K562 (cell line): ENCODE measurements around the gene FARP1. TPM values are rescaled to one million over a fixed set of nuclear protein-coding genes. Genes with fewer than 3 reads are reported as not detected.

ENCODE experiments used
- ATAC-seq: fragments of 200-7000 bp; cut with Tn5 transposase; 3 replicates; pipeline ENCODE4 v1.9.1; 2020; ENCODE audit warnings: moderate library complexity
- BruUV-seq: library from RNA; stranded (reverse); fragments of 400-500 nt; replicated peaks from 2 replicates; lab custom pipeline; 2021; lab: Mats Ljungman, UMichigan
- CTCF ChIA-PET: fragments of 300-600 bp; formaldehyde crosslinking; extraction: SDS; loops from one replicate; lab custom pipeline; 2021; ENCODE audit warnings: low intra/inter-chr PET ratio; lab: Yijun Ruan, JAX
- POLR2A ChIA-PET: fragments of 300-600, 350-650 bp; sonication (Branson Sonifier 250); formaldehyde crosslinking; extraction: SDS; loops from one replicate; lab custom pipeline; 2021; ENCODE audit warnings: antibody characterized with exemption, inconsistent platforms; lab: Yijun Ruan, JAX
- DNase-seq, 4 experiments: peaks; one replicate each; pipeline versions ENCODE4 v3.0.0 to v3.0.0-alpha.2; 2011 to 2018; ENCODE audit warnings: low spot score in 3 of 4, mixed read lengths in 3 of 4; ENCODE audit errors: extremely low read depth in 1 of 4
- FAIRE-seq: peaks from 2 replicates; lab custom pipeline; 2011; peaks lifted over from hg19 to GRCh38; lab: Jason Lieb, UNC
- H2AFZ ChIP-seq: 2 replicates; pipeline ENCODE4 v1.6.0; 2011; ENCODE audit warnings: low read depth, low read length, control low read depth, inconsistent platforms
- H3K27ac ChIP-seq: fragments of 200-600 bp; 3 replicates; pipeline ENCODE4 v1.8.0; 2011; ENCODE audit warnings: low read depth, mild to moderate bottlenecking, control low read depth, inconsistent platforms, low read length, moderate library complexity, mixed read lengths; ENCODE audit errors: extremely low read depth
- H3K27me3 ChIP-seq, 2 experiments: fragments of 300-600 bp in 1 of 2; 2 replicates in 1 of 2; 3 replicates in 1 of 2; pipeline versions ENCODE4 v1.6.0 to v1.8.0; 2011; ENCODE audit warnings: inconsistent platforms in 2 of 2, low read length in 2 of 2, mild to moderate bottlenecking in 1 of 2, mixed read lengths in 1 of 2, moderate library complexity in 1 of 2; ENCODE audit not compliant: control insufficient read depth in 2 of 2, insufficient read depth in 2 of 2
- H3K36me3 ChIP-seq: fragments of 300-600 bp; 3 replicates; pipeline ENCODE4 v1.8.0; 2011; ENCODE audit warnings: mild to moderate bottlenecking, low read length, inconsistent platforms; ENCODE audit not compliant: control insufficient read depth, insufficient read depth
- H3K4me1 ChIP-seq, 2 experiments: fragments of 200-600 bp in 1 of 2; replicated peaks in 1 of 2; 2 replicates in 1 of 2; 3 replicates in 1 of 2; pipeline versions ENCODE4 v1.5.1 to v1.8.0; 2011; ENCODE audit warnings: inconsistent platforms in 2 of 2, low read length in 2 of 2, mild to moderate bottlenecking in 1 of 2, mixed read lengths in 1 of 2, moderate library complexity in 1 of 2; ENCODE audit not compliant: control insufficient read depth in 2 of 2, insufficient read depth in 2 of 2
- H3K4me2 ChIP-seq: 2 replicates; pipeline ENCODE4 v1.6.1; 2011; ENCODE audit warnings: low read length, control low read depth, inconsistent platforms, mixed read lengths; ENCODE audit not compliant: insufficient read depth
- H3K4me3 ChIP-seq: fragments of 200-600 bp; sonication (generic), shearing (Covaris generic); 2 replicates; pipeline ENCODE4 v1.5.1; 2016; ENCODE audit warnings: control low read depth, inconsistent platforms
- H3K79me2 ChIP-seq: fragments of 200-600 bp; 3 replicates; pipeline ENCODE4 v1.8.0; 2011; ENCODE audit warnings: low read length, inconsistent platforms; ENCODE audit not compliant: control insufficient read depth, insufficient read depth
- H3K9ac ChIP-seq, 2 experiments: 2 replicates each; pipeline versions ENCODE4 v1.6.0 to v1.6.1; 2011; ENCODE audit warnings: low read depth in 2 of 2, low read length in 2 of 2, control low read depth in 1 of 2, inconsistent platforms in 1 of 2, mild to moderate bottlenecking in 1 of 2, mixed read lengths in 1 of 2; ENCODE audit not compliant: insufficient read depth in 1 of 2
- H3K9me1 ChIP-seq: one replicate; pipeline ENCODE4 v1.6.0; 2011; ENCODE audit warnings: inconsistent platforms, mild to moderate bottlenecking, low read length, moderate library complexity; ENCODE audit not compliant: control insufficient read depth, insufficient read depth
- H3K9me3 ChIP-seq: replicated peaks from 2 replicates; pipeline ENCODE4 v1.5.1; 2011; ENCODE audit warnings: low read depth, low read length, inconsistent platforms; ENCODE audit not compliant: control insufficient read depth, insufficient read depth
- H4K20me1 ChIP-seq: replicated peaks from 2 replicates; pipeline ENCODE4 v1.6.1; 2011; ENCODE audit warnings: low read length, inconsistent platforms, mixed read lengths; ENCODE audit not compliant: control insufficient read depth, insufficient read depth
- DPF2 ChIP-seq: fragments of 450-650 bp; IDR thresholded peaks from 2 replicates; pipeline ENCODE4 v1.6.1; 2016
- ETV5 ChIP-seq: sonication (generic); formaldehyde crosslinking; IDR thresholded peaks from 2 replicates; pipeline ENCODE4 v1.4.0; 2020; ENCODE audit warnings: low read depth, mild to moderate bottlenecking, missing genetic modification reagents
- GABPB2 ChIP-seq: fragments of 250-450 bp; sonication (Bioruptor Pico); conservative IDR thresholded peaks from 2 replicates; pipeline ENCODE4 v1.5.1; 2021; ENCODE audit warnings: mild to moderate bottlenecking
- SUPT5H ChIP-seq: fragments of 450-650 bp; IDR thresholded peaks from 2 replicates; pipeline ENCODE4 v1.6.1; 2016
- TAF7 ChIP-seq: fragments of 450-650 bp; IDR thresholded peaks from 2 replicates; pipeline ENCODE4 v1.6.1; 2016; ENCODE audit warnings: missing genetic modification characterization, missing compliant biosample characterization
- ZNF561 ChIP-seq: fragments of 450-650 bp; formaldehyde crosslinking; conservative IDR thresholded peaks from 2 replicates; pipeline ENCODE4 v1.4.0; 2020; ENCODE audit warnings: mild to moderate bottlenecking, moderate library complexity
- ZNF644 ChIP-seq: fragments of 200-800 bp; sonication (Bioruptor generic); IDR thresholded peaks from 2 replicates; pipeline ENCODE4 v1.6.1; 2016; ENCODE audit warnings: low read depth, missing genetic modification characterization, missing compliant biosample characterization
- WGBS: fragments of 100-300 bp; shearing (Covaris generic); methylation state at CpG from one replicate; pipeline ENCODE4 v1.1.6; 2016; ENCODE audit warnings: low coverage, mixed read lengths; ENCODE audit not compliant: insufficient coverage; ENCODE audit errors: missing lambda C conversion rate; 5-methylcytosine and 5-hydroxymethylcytosine counted together
- in situ Hi-C: fragments of 300-500 bp; cut with MboI; formaldehyde crosslinking; loops from 4 replicates; pipeline ENCODE4 v1.15.0; 2018; ENCODE audit warnings: inconsistent platforms, mixed read lengths
- intact Hi-C: fragments of 100-400 bp; cut with micrococcal nuclease; formaldehyde crosslinking; loops from 2 replicates; pipeline ENCODE4 v1.14.2; 2022
- polyA plus RNA-seq, 8 experiments: library from polyadenylated mRNA; depleted of rRNA in 4 of 8; stranded (reverse) in 5 of 8; unstranded in 3 of 8; fragments of >200 nt; fragmentation: Nextera tagmentation in 2 of 8; fragmentation: Illumina TruSeq in 1 of 8; extraction: Ambion mirVana in 2 of 8; extraction: Trizol in 1 of 8; gene quantifications; 2 replicates each; pipeline versions ENCODE4 v1.2.1 to v1.2.3, GENCODE V29; 2011 to 2014; ENCODE audit warnings: inconsistent platforms in 1 of 8, missing spikeins in 1 of 8
- total RNA-seq, 7 experiments: library from RNA; depleted of rRNA in 6 of 7; stranded (reverse); fragments of >200 nt in 6 of 7; fragmentation: Illumina TruSeq in 2 of 7; extraction: Trizol in 2 of 7; gene quantifications; 2 replicates each; pipeline versions ENCODE4 v1.2.1 to v1.2.3, GENCODE V29; 2011 to 2021; ENCODE audit warnings: low replicate concordance in 1 of 7
- TF ChIP-seq, protein P1 (sequence below): sonication (generic); formaldehyde crosslinking; IDR thresholded peaks from 2 replicates; pipeline ENCODE4 v1.8.0; 2022; ENCODE audit warnings: mild to moderate bottlenecking, missing genetic modification reagents, borderline replicate concordance
- TF ChIP-seq, protein P2 (sequence below), 2 experiments: fragments of 450-650 bp; IDR thresholded peaks; 2 replicates each; pipeline ENCODE4 v1.6.1; 2016; ENCODE audit warnings: mild to moderate bottlenecking in 2 of 2, borderline replicate concordance in 1 of 2, low read depth in 1 of 2, moderate library complexity in 1 of 2
- TF ChIP-seq, protein P3 (sequence below): fragments of 250-450 bp; sonication (Bioruptor Pico); IDR thresholded peaks from 2 replicates; pipeline ENCODE4 v1.5.0; 2021; ENCODE audit warnings: mild to moderate bottlenecking, borderline replicate concordance

FARP1 gene
- total and polyA plus RNA-seq, 9 of the 15 experiments (the other 6 are each of a cell fraction or from before 2014, with no cell fraction given): 0.03 to 0.29 (median 0.05) TPM; not detected in 3

DNA sequence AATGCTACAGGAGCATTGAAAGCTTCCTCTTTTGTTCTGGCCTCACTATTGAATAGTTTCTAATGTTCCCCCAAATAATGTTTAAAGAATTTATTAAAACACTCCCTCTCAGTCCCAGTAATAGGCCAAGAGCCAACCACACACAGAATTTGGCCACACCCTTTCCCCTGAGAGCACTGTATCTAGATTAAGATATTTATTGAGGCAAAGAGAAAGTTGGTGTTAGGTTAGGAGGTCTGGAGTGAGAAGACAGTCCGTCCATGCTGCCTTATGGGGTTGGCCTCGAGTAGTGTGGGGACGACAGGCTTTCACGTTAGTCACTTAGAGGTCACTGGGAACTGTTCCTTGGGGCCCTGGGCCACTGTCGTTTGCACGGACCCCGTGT is 157.1 kb downstream of the FARP1 start:
- no peak overlapping the region for H3K27ac ChIP-seq
- no TSS peak for BruUV-seq
- FAIRE-seq (no peak), DNase-seq (no peak), ATAC-seq (no peak)
- WGBS: 0% methylated on average over 5 of the region's 7 CpGs
- H3K36me3 ChIP-seq: no peaks in the 10 kb centered on the region
- H3K79me2 ChIP-seq: no peaks in the 10 kb centered on the region
- POLR2A ChIA-PET: interaction anchor here (0.8 kb wide), 2 partner anchors 14 to 45 kb away, joined by 3 to 4 read pairs; no protein-coding TSS in a partner anchor
- CTCF ChIA-PET: no interaction called here
- H3K4me1 ChIP-seq: no peaks in the 10 kb centered on the region
- no peaks in the 10 kb centered on the region for H4K20me1 ChIP-seq
- H3K9ac ChIP-seq: no peak overlapping the region
- peaks cover 0 to 23% of the 10 kb centered on the region in 2 experiments; a peak in 2 of 5 replicates for H3K27me3 ChIP-seq
- H2AFZ ChIP-seq: no peak overlapping the region
- H3K9me1 ChIP-seq: no peaks in the 10 kb centered on the region
- no peak overlapping the region for H3K4me2 ChIP-seq
- no peaks in the 10 kb centered on the region for H3K9me3 ChIP-seq
- intact Hi-C loops (no loop called here), in situ Hi-C loops (no loop called here)
- H3K4me3 ChIP-seq: no peak overlapping the region
- TF ChIP-seq, protein P1, sequence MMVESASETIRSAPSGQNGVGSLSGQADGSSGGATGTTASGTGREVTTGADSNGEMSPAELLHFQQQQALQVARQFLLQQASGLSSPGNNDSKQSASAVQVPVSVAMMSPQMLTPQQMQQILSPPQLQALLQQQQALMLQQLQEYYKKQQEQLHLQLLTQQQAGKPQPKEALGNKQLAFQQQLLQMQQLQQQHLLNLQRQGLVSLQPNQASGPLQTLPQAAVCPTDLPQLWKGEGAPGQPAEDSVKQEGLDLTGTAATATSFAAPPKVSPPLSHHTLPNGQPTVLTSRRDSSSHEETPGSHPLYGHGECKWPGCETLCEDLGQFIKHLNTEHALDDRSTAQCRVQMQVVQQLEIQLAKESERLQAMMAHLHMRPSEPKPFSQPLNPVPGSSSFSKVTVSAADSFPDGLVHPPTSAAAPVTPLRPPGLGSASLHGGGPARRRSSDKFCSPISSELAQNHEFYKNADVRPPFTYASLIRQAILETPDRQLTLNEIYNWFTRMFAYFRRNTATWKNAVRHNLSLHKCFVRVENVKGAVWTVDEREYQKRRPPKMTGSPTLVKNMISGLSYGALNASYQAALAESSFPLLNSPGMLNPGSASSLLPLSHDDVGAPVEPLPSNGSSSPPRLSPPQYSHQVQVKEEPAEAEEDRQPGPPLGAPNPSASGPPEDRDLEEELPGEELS (CRISPR knock-in tag): no peak
- TF ChIP-seq, protein P2, sequence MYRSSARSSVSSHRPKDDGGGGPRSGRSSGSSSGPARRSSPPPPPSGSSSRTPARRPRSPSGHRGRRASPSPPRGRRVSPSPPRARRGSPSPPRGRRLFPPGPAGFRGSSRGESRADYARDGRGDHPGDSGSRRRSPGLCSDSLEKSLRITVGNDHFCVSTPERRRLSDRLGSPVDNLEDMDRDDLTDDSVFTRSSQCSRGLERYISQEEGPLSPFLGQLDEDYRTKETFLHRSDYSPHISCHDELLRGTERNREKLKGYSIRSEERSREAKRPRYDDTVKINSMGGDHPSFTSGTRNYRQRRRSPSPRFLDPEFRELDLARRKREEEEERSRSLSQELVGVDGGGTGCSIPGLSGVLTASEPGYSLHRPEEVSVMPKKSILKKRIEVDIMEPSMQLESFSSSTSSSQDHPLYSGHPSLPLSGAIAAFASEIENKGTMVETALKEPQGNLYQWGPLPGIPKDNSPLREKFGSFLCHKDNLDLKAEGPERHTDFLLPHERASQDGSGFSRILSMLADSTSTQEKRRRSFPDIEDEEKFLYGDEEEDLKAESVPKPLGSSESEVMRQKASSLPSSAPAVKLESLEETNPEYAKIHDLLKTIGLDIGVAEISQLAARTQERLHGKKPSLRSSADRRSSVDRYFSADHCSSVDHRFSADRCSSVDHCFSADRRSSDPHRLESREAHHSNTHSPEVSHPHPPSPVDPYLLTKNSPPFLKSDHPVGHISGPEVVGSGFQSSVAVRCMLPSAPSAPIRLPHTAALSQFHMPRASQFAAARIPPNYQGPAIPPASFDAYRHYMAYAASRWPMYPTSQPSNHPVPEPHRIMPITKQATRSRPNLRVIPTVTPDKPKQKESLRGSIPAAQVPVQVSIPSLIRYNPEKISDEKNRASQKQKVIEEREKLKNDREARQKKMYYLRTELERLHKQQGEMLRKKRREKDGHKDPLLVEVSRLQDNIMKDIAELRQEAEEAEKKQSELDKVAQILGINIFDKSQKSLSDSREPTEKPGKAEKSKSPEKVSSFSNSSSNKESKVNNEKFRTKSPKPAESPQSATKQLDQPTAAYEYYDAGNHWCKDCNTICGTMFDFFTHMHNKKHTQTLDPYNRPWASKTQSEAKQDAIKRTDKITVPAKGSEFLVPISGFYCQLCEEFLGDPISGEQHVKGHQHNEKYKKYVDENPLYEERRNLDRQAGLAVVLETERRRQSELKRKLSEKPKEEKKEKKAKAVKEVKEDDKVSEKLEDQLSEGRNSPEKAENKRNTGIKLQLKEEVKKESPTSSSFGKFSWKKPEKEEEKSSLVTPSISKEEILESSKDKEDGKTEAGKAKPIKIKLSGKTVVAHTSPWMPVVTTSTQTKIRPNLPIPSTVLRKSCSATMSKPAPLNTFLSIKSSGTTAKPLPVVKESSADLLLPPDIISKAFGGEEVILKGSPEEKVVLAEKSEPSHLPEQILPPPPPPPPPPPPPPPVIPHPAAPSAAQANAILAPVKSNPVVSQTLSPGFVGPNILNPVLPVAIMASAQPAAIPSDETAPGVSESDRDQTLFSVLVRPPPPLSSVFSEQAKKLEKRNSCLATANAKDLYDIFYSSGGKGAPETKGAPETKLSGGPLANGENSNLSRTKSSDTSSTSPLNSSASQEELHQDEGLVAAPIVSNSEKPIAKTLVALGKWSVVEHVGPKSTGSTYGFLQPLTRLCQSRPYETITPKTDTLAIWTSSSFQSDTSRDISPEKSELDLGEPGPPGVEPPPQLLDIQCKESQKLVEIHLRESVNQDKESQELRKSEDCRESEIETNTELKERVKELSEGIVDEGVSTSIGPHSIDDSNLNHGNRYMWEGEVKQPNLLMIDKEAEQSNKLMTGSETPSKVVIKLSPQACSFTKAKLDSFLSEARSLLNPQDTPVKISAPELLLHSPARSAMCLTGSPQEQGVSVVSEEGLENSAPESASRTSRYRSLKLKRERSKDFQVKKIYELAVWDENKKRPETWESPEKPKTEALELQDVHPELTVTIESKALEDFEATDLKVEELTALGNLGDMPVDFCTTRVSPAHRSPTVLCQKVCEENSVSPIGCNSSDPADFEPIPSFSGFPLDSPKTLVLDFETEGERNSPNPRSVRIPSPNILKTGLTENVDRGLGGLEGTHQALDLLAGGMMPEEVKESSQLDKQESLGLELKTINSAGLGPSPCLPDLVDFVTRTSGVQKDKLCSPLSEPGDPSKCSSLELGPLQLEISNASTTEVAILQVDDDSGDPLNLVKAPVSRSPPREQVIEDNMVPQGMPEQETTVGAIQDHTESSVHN (IDR thresholded peaks at IDR 0.05; ENCODE audit: borderline replicate concordance in 1 of 2, low read depth in 1 of 2): no peak
- TF ChIP-seq ZNF561 (CRISPR knock-in tag) (no peak), TAF7 (no peak), ZNF644 (tag) (no peak), GABPB2 (no peak), SUPT5H (no peak), DPF2 (no peak), ETV5 (CRISPR knock-in tag) (no peak)
- TF ChIP-seq, protein P3, sequence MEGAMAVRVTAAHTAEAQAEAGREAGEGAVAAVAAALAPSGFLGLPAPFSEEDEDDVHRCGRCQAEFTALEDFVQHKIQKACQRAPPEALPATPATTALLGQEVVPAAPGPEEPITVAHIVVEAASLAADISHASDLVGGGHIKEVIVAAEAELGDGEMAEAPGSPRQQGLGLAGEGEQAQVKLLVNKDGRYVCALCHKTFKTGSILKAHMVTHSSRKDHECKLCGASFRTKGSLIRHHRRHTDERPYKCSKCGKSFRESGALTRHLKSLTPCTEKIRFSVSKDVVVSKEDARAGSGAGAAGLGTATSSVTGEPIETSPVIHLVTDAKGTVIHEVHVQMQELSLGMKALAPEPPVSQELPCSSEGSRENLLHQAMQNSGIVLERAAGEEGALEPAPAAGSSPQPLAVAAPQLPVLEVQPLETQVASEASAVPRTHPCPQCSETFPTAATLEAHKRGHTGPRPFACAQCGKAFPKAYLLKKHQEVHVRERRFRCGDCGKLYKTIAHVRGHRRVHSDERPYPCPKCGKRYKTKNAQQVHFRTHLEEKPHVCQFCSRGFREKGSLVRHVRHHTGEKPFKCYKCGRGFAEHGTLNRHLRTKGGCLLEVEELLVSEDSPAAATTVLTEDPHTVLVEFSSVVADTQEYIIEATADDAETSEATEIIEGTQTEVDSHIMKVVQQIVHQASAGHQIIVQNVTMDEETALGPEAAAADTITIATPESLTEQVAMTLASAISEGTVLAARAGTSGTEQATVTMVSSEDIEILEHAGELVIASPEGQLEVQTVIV (CRISPR knock-in tag): no peak
